Inflammatory macrophage treated with lipopolysaccharide for 1 hour (primary cell): Measurements from ENCODE around the gene PTPRD.

Source experiments
- DNase-seq, 2 donors: peaks; one replicate each; pipeline ENCODE4 v3.0.0-alpha.2; 2020 to 2022

The PTPRD gene

GRCh38 chr9:8845376-8845775, 1767.4 kb downstream of the PTPRD start:
- no peak for DNase-seq

DNA sequence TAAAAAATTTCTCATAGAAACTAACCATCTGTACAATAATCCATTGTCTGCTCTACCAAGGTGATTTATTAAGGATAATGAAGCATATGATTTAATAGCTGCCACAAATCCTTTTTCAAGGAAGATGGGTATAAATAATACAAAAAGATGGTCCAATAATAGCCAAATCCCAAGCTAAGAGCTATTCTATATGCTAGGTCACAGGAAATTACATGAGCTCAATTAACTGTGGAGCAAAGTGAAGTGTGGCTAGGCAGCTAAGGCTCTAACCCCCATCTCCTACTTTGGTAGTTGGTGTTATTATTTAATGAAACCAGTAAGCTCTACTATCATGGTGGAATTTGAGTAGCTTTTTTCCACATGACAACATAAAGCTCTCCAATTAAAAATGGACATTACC, 1768.3 kb downstream of the PTPRD start:
- no peak for DNase-seq

- DNase-seq, result no peak
Measured at GRCh38 chr9:8842402-8843193, 1770.2 kb downstream of the PTPRD start.

DNA sequence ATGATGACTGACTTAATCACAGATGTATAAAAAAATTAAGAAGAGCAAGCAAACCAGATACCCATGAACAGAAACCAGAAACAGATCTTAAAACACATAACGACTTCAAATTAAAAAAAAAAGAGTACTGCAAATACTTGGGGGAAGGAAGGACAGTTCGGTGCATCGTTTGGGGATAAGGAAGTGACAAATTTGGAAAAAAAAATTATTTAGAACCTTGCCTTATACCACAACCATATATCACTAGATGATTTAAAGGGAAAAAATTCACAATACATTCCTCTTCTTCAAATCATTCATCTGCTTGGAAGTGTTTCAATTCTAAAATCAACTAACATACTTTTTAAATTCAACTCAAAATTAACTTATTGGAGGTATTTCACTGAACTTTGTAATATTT, 1774.7 kb downstream of the PTPRD start:
- DNase-seq, result no peak

DNA sequence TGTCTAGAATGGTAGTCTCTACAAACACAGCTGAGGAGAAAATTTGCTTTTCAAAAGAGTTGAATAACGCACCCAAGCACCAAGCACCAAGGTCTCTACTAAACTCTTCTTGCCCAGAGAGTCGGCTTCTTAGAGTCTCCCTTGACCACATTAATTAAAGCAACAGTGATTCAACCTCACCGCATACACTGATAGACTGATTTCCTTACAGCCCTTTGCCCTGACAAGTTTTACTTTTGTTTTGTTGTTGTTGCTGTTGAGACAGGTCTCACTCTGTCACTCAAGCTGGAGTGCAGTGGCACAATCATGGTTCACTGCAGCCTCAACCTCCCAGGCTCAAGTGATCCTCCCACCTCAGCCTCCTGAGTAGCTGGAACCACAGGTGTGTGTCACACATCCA, 1777.5 kb downstream of the PTPRD start:
- no peak for DNase-seq

DNA sequence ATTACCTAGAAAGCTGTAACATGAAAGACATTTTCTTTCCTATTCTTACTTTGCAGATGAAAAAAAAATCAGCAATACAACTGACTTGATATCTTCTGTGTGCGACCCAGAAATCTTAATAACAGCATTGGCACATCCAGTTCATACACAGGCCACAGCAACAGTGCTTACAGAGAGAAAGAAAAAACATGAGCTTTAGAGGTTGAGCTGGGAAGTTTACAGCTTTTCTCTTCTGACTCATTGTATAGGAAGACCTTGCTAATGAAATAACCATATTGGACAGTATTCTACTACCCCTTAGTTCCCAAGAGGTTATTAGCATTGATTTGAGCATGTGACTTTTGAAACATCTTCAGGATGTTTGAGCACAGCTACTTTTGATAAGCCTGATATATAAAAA, 1779.8 kb downstream of the PTPRD start:
- DNase-seq, result no peak

DNA sequence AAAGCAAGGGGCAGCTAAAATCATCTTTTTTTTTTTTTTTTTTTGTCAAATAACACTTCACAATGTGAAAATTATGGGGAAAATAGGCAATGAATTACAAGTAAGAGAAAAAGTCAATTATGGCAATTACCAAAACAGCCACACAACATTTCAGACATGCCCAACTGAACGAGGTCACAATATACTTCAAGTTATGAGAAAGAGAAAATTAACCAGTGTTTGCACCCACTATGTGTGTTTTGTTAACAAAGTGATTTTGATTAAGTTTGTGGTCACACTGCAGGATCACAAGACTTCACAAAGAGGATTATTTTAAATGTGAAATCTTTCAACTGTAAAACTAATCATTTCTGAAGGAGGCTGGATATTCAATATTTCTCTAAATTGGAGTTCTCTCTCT, 1780.4 kb downstream of the PTPRD start:
- no peak for DNase-seq

DNA sequence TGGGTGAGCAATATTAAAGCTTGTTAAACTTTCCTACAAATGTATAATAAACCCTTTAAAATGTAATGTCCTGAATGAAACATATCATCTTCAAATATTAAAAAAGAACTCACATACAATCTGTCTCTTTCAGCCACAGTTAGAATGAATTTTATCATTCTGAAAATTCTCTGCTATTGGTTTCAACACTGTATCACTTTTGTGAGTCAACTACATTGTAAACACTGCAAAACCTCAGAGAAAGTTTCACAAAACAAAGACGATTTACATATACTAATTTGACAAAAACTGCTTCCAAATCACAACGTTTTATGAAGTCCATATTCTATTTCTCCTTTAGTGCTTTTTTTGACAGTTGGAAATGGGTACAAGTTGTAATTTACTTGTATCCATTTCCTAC, 1781.2 kb downstream of the PTPRD start:
- DNase-seq, result no peak

DNA sequence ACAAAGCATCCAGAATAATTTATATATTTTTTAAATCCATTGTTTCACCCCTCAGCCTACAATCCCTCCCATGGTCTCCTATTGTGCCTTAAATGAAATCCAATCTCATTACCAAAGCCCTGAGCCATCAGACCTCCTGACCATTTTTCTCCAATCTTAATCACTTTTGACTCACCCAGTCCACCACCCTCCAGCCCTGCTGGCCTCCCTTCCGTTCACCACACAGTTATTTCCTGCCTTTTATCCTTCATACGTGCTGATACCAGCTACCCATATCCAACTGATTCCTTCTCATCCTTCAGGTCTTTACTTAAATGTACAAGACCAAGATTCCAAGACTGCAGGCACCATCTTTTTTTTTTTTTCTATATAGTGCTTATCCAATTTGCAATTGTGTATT, 1786.5 kb downstream of the PTPRD start:
- DNase-seq, result no peak

GRCh38 chr9:8825585-8826147, 1787.1 kb downstream of the PTPRD start:
- DNase-seq, result no peak

GRCh38 chr9:8823131-8823895, 1789.5 kb downstream of the PTPRD start:
- DNase-seq, result no peak

GRCh38 chr9:8822667-8823025, 1790.2 kb downstream of the PTPRD start:
- DNase-seq, result no peak

DNA sequence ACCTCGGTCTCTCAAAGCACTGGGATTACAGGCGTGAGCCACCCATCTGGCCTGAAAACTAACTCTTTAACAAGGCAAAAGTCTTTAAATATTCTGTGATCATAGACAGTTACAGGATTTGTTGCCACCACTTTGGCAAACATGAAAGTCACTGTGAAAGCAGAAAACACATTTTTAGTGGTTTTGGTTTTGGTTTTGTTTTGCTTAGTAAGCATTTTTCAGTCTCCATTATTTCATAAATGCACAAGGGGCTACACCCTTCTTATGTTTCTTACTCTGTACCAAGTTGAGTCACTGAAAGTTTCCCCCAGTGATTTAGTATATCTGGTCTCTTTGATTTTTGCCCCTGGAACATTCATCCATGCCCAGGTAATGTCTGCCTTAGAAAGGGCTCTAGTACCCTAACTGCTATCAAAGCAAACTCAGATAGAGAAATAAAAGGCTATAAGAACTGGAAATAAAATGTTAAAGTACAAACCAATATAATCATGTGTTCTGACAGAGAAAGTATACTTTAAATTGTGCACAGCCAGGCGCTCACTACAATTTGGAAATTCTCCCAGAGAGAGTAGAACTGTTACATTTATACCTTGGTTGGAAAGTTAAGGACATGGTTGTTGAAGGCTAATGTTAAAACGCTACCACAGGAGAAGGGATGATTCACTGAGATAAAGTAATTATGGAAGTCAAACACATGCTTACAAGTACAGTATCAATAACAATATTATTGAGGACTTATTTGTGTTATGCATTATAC, 1790.7 kb downstream of the PTPRD start:
- DNase-seq, result no peak

DNA sequence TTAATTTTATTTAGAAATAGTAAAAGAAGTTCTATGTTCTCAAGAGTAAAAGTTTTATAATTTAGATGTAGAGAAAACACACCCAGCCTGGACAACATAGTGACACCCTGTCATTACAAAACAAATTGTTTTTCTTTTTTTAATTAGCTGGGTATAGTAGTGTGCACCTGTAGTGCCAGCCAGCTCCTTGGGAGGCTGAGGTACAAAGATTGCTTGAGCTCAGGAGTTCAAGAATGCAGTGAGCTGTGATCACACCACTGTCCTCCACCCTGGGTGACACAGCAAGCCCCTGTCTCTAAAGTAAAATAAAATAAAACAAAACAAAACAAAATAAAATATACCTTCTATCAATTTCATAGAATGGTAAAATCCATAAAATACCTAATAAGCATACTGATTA, 1795.5 kb downstream of the PTPRD start:
- no peak for DNase-seq

DNA sequence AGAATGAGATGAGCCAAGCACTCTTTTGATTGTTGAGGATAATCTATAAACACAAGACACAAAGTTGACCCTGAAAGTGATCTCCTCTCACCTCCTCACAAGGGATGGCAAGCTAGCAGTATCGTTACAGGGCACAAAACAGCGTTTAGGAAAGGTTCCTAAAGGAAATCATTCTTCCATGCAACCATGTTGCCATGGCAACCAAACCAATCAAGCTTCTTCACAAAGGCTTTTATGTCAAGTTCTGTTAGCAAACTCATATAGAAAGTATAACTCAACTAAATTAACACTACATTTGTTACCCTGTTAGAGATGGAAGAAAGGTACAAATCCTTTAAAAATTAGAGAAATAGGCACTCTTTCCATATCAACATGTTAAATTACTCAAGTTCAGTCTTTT, 1796.4 kb downstream of the PTPRD start:
- DNase-seq, result no peak

GRCh38 chr9:8815931-8816330, 1796.9 kb downstream of the PTPRD start:
- DNase-seq, result no peak

GRCh38 chr9:8815219-8815618, 1797.6 kb downstream of the PTPRD start:
- no peak for DNase-seq

- no peak for DNase-seq
Measured at GRCh38 chr9:8812888-8813287, 1799.9 kb downstream of the PTPRD start.

- DNase-seq, result no peak
Measured at GRCh38 chr9:8809741-8810140, 1803.1 kb downstream of the PTPRD start.

DNA sequence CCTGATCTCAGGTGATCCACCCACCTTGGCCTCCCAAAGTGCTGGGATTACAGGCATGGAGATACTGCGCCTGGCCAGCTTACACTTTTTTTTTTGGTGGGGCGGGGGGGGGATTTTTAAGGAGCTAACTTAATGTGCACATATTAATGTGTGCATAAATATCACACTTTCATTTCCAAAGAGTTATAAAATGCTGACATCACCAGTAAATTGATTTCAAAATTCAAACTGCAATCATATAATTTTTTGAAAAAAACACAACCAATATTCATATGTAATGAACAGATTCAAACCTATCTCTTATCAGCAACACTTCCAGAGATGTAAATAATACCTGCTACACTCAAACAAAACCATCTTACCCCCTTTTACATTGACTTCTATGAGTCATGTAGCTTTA, 1806.7 kb downstream of the PTPRD start:
- no peak for DNase-seq

GRCh38 chr9:8804613-8805012, 1808.2 kb downstream of the PTPRD start:
- DNase-seq, result no peak

DNA sequence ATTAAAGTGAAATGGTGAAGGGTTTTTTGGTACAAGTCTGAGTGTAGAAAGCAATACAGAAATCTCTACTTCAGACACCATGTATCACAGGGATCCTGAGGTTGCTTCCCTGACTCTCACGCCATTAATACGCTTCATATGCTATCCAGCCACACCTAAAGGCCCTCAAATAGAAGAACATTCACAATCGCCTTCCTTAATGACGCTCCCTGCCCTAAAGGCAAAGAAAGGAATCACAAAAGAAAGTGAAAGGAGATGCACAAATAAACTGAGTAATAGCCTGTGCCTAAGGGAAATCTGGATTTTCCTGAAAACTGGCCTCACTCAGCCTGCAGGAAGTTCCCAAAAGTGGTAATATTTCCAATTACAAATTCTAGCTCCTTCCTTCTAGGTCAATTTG, 1810.6 kb downstream of the PTPRD start:
- DNase-seq, result no peak

DNA sequence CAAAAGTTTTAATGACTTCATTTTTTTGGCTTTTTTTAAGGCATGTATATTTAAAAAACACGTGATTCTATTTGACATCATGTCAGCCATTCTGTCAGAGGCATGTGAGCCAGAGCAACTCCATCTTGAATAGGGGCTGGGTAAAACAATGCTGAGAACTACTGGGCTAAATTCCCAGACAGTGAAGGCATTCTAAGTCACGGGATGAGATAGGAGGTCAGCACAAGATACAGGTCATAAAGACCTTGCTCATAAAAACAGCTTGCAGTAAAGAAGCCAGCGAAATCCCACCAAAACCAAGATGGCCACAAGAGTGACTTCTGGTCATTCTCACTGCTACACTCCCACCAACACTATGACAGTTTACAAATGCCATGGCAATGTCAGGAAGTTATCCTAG, 1812.6 kb downstream of the PTPRD start:
- DNase-seq, result no peak

DNA sequence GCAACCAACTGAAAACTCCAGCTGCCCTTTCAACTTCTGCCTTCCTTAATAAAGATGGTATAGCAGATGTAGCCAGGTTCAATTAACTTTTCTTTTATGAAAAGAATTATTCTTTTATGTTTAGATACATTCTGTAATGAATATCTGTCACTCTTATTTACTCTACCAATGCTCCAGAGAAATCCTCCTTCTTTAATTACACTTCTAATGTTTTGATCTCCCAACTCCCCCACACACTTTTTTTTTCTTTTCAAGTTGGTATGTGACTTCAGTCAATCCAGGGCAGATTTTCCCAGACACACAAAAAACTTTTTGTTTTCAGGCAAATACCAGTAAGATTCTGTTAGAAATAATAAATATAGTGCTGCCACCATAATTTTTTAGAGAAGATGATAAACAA, 1813.2 kb downstream of the PTPRD start:
- DNase-seq, result no peak
